AG08395 (cell line): ENCODE data around the gene SLC9A8.
"Not testable (repeated sequence)": the region's sequence is repeated elsewhere in the genome, so short reads cannot be mapped to it uniquely, and the experiment has no call there.

Experiments
- DNase-seq: peaks from one replicate; pipeline ENCODE4 v3.0.0; 2012; ENCODE audit warnings: mixed read lengths, low spot score

SLC9A8 gene

GRCh38 chr20:49812507-49813304 is at the start of gene SLC9A8:
Gene SLC9A8, plus strand, starts transcription at chr20:49812828. Its CDS starts 95 bp downstream, at chr20:49812923.
- DNase-seq = peak; percentile 89

GRCh38 chr20:49762940-49763766 is 49.5 kb upstream of the SLC9A8 start:
- no peak for DNase-seq

GRCh38 chr20:49765413-49765736 is 47.3 kb upstream of the SLC9A8 start:
- DNase-seq = no peak

- no peak for DNase-seq
Measured at GRCh38 chr20:49765846-49766541, 46.6 kb upstream of the SLC9A8 start.

- DNase-seq = no peak
Measured at GRCh38 chr20:49766979-49767521, 45.6 kb upstream of the SLC9A8 start.

GRCh38 chr20:49768204-49769047 is 44.2 kb upstream of the SLC9A8 start:
- peak; percentile 76 for DNase-seq

GRCh38 chr20:49769048-49769581 is 43.5 kb upstream of the SLC9A8 start:
- no peak for DNase-seq

- no peak for DNase-seq
Measured at GRCh38 chr20:49770634-49771033, 42.0 kb upstream of the SLC9A8 start.

GRCh38 chr20:49774213-49774612 is 38.4 kb upstream of the SLC9A8 start:
- not testable (repeated sequence) for DNase-seq

- peak; percentile 49 for DNase-seq
Measured at GRCh38 chr20:49775229-49775693, 37.4 kb upstream of the SLC9A8 start.

GRCh38 chr20:49779972-49780371 is 32.7 kb upstream of the SLC9A8 start:
- no peak for DNase-seq

GRCh38 chr20:49781676-49782075 is 31.0 kb upstream of the SLC9A8 start:
- no peak for DNase-seq

GRCh38 chr20:49782439-49782838 is 30.2 kb upstream of the SLC9A8 start:
- DNase-seq = not testable (repeated sequence)

GRCh38 chr20:49783021-49783995 is 29.3 kb upstream of the SLC9A8 start:
- DNase-seq = not testable (repeated sequence)

- DNase-seq = no peak
Measured at GRCh38 chr20:49784291-49784690, 28.3 kb upstream of the SLC9A8 start.

GRCh38 chr20:49785149-49785851 is 27.3 kb upstream of the SLC9A8 start:
- no peak for DNase-seq

GRCh38 chr20:49785852-49786175 is 26.8 kb upstream of the SLC9A8 start:
- DNase-seq = no peak

- no peak for DNase-seq
Measured at GRCh38 chr20:49786196-49786595, 26.4 kb upstream of the SLC9A8 start.

- DNase-seq = no peak
Measured at GRCh38 chr20:49786668-49787370, 25.8 kb upstream of the SLC9A8 start.
